ENCODE results near the gene LYSMD1.

LYSMD1 gene

GRCh38 chr1:151156515-151156819, 9.2 kb downstream of the LYSMD1 start, which contains the start of gene TNFAIP8L2:
TNFAIP8L2 (plus strand) TSS chr1:151156649; CDS start chr1:151158698, 2,049 bp downstream.
- H3K27me3 ChIP-seq (replicated peaks; ENCODE audit: control insufficient read depth, insufficient read depth, low read length, poor library complexity, severe bottlenecking) = no peaks in the 10 kb centered on the region
- H3K4me1 ChIP-seq (ENCODE audit: control insufficient read depth, insufficient read depth, low read length, poor library complexity, severe bottlenecking) = peaks cover 15% of the 10 kb centered on the region
- no peaks in the 10 kb centered on the region for H3K9me3 ChIP-seq (ENCODE audit: control insufficient read depth, low read length)
- DNase-seq = peak; percentile 42 to 62 (median 55)
- H3K36me3 ChIP-seq (ENCODE audit: control insufficient read depth, insufficient read depth, low read length) = peaks cover 8% of the 10 kb centered on the region
- H3K27ac ChIP-seq (ENCODE audit: insufficient read depth, low read length, poor library complexity, severe bottlenecking) = peak within 1 kb of the TSS; percentile 64
- peak within 1 kb of the TSS; percentile 78 for H3K4me3 ChIP-seq (ENCODE audit: insufficient read depth, low read depth, low read length, poor library complexity, severe bottlenecking)

DNA sequence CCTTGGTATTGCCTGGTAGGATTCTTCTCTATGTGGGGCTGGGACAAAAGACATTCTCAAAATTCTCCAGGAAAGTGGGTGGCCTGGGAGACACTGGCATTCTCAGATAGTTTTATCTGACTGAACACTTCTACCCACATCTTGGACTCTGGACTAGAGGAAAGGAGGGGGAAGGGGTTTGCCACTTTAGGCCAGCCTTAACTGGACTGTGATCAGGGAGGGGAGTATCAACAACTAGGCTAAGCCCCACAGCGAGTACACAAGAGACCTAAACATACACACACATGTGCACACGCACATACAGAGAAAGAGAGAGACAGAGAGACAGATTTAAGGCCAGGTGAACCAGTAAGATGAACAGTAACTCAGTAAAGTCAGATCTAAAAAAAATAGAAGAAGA, 18.0 kb downstream of the LYSMD1 start:
- Histone ChIP-seq H3K4me1 (ENCODE audit: control insufficient read depth, insufficient read depth, low read length, poor library complexity, severe bottlenecking) (peaks cover 12% of the 10 kb centered on the region), H3K36me3 (ENCODE audit: control insufficient read depth, insufficient read depth, low read length) (no peaks in the 10 kb centered on the region), H3K27ac (ENCODE audit: insufficient read depth, low read length, poor library complexity, severe bottlenecking) (no peak overlapping the region), H3K4me3 (ENCODE audit: insufficient read depth, low read depth, low read length, poor library complexity, severe bottlenecking) (no peak overlapping the region), H3K27me3 (replicated peaks; ENCODE audit: control insufficient read depth, insufficient read depth, low read length, poor library complexity, severe bottlenecking) (no peaks in the 10 kb centered on the region), H3K9me3 (ENCODE audit: control insufficient read depth, low read length) (no peaks in the 10 kb centered on the region)
- DNase-seq = no peak

DNA sequence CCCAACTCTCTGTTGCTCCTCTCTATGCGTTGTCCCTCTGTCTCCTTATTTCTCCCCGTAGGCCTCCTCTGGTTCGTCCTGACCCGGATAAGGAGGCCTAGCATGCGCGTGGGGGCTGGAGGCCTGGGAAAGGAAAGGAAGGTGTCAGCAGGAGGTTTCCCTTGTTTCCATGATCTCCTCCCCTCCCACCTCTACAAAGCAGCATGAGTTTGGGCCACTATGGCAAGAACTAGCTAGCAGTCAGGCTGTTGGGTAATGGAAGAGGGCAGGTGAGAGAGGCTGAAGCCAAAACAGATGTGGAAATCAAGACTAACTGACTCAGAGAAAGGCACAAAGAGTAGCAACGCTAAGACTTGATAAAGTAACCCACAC, 18.6 kb downstream of the LYSMD1 start:
- Histone ChIP-seq H3K4me1 (ENCODE audit: control insufficient read depth, insufficient read depth, low read length, poor library complexity, severe bottlenecking) (peaks cover 12% of the 10 kb centered on the region), H3K9me3 (ENCODE audit: control insufficient read depth, low read length) (no peaks in the 10 kb centered on the region), H3K4me3 (ENCODE audit: insufficient read depth, low read depth, low read length, poor library complexity, severe bottlenecking) (peak overlapping the region; percentile 83), H3K36me3 (ENCODE audit: control insufficient read depth, insufficient read depth, low read length) (no peaks in the 10 kb centered on the region), H3K27ac (ENCODE audit: insufficient read depth, low read length, poor library complexity, severe bottlenecking) (peak overlapping the region; percentile 44), H3K27me3 (replicated peaks; ENCODE audit: control insufficient read depth, insufficient read depth, low read length, poor library complexity, severe bottlenecking) (no peaks in the 10 kb centered on the region)
- no peak for DNase-seq

GRCh38 chr1:151146412-151147131, 19.1 kb downstream of the LYSMD1 start, which contains the start of gene SEMA6C:
SEMA6C (minus strand) TSS chr1:151146631; CDS start chr1:151142621, 4,010 bp downstream.
- no peaks in the 10 kb centered on the region for H3K36me3 ChIP-seq (ENCODE audit: control insufficient read depth, insufficient read depth, low read length)
- peaks cover 12% of the 10 kb centered on the region for H3K4me1 ChIP-seq (ENCODE audit: control insufficient read depth, insufficient read depth, low read length, poor library complexity, severe bottlenecking)
- no peaks in the 10 kb centered on the region for H3K27me3 ChIP-seq (replicated peaks; ENCODE audit: control insufficient read depth, insufficient read depth, low read length, poor library complexity, severe bottlenecking)
- DNase-seq = peak; percentile 75 to 81 (median 80)
- H3K4me3 ChIP-seq (ENCODE audit: insufficient read depth, low read depth, low read length, poor library complexity, severe bottlenecking) = peak within 1 kb of the TSS; percentile 83
- peak within 1 kb of the TSS; percentile 44 for H3K27ac ChIP-seq (ENCODE audit: insufficient read depth, low read length, poor library complexity, severe bottlenecking)
- no peaks in the 10 kb centered on the region for H3K9me3 ChIP-seq (ENCODE audit: control insufficient read depth, low read length)

DNA sequence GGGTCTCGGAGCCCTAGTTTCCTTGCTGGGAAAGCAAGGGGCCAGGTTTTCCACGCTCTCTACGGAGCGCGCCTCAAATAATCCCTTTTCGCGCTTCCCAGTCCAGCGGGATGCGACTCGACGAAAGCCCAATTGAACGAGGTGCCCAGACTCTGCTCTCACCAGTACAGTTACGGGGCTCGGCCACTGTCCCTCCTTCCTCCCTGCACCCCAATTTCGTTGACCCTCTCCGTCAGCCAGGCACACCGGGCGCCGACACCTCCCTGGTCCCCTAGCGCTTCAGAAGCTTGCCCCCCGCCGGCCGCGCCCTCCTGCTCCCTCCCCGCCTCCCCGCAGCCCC, 19.7 kb downstream of the LYSMD1 start:
- no peaks in the 10 kb centered on the region for H3K36me3 ChIP-seq (ENCODE audit: control insufficient read depth, insufficient read depth, low read length)
- H3K27me3 ChIP-seq (replicated peaks; ENCODE audit: control insufficient read depth, insufficient read depth, low read length, poor library complexity, severe bottlenecking) = no peaks in the 10 kb centered on the region
- DNase-seq = no peak
- peak overlapping the region; percentile 44 for H3K27ac ChIP-seq (ENCODE audit: insufficient read depth, low read length, poor library complexity, severe bottlenecking)
- H3K9me3 ChIP-seq (ENCODE audit: control insufficient read depth, low read length) = no peaks in the 10 kb centered on the region
- peak overlapping the region; percentile 83 for H3K4me3 ChIP-seq (ENCODE audit: insufficient read depth, low read depth, low read length, poor library complexity, severe bottlenecking)
- peaks cover 12% of the 10 kb centered on the region for H3K4me1 ChIP-seq (ENCODE audit: control insufficient read depth, insufficient read depth, low read length, poor library complexity, severe bottlenecking)

DNA sequence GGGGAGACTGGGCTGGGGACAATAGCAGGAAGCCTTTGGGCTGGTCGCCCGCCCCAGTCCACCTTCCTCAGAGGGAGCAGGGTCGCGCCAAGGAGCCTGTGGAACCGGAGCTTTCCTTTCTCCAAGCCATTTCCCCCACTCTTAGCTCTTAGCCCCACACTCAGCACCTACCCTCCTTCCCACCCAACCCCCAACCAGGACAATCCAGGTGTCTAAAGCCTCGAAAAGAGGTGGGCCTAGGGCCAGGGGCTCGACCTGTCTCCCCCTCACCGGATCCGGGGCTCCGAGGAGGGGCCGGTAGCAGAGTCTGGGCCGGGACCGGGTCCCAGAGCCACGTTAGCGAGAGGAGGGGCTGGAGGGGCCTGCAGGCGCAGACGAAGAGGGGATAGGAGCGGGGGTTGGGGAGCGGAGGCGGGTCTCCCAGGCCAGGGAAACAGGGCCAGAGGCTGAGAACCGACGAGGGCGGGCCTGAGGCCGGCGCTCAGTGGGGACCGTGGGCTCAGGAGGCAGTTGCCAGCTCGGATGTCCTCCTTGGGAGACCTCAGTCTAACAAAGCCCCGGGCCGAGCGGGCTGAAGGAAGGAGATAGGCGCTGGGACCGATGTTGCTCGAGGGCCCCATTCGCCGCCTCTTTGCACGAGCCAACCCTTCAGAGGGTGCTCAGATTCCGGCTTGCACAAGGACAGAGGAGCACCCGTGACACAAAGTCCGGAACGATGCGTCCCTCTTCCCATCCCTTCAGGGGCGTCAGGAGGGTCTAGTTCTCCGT, 20.2 kb downstream of the LYSMD1 start:
- no peak for DNase-seq
- Histone ChIP-seq H3K27ac (ENCODE audit: insufficient read depth, low read length, poor library complexity, severe bottlenecking) (no peak overlapping the region), H3K4me3 (ENCODE audit: insufficient read depth, low read depth, low read length, poor library complexity, severe bottlenecking) (peak overlapping the region; percentile 83), H3K4me1 (ENCODE audit: control insufficient read depth, insufficient read depth, low read length, poor library complexity, severe bottlenecking) (peaks cover 12% of the 10 kb centered on the region), H3K27me3 (replicated peaks; ENCODE audit: control insufficient read depth, insufficient read depth, low read length, poor library complexity, severe bottlenecking) (no peaks in the 10 kb centered on the region), H3K36me3 (ENCODE audit: control insufficient read depth, insufficient read depth, low read length) (no peaks in the 10 kb centered on the region), H3K9me3 (ENCODE audit: control insufficient read depth, low read length) (no peaks in the 10 kb centered on the region)

- H3K4me1 ChIP-seq (ENCODE audit: control insufficient read depth, insufficient read depth, low read length, poor library complexity, severe bottlenecking) = peaks cover 12% of the 10 kb centered on the region
- no peaks in the 10 kb centered on the region for H3K36me3 ChIP-seq (ENCODE audit: control insufficient read depth, insufficient read depth, low read length)
- H3K9me3 ChIP-seq (ENCODE audit: control insufficient read depth, low read length) = no peaks in the 10 kb centered on the region
- no peaks in the 10 kb centered on the region for H3K27me3 ChIP-seq (replicated peaks; ENCODE audit: control insufficient read depth, insufficient read depth, low read length, poor library complexity, severe bottlenecking)
- H3K27ac ChIP-seq (ENCODE audit: insufficient read depth, low read length, poor library complexity, severe bottlenecking) = no peak overlapping the region
- no peak for DNase-seq
- no peak overlapping the region for H3K4me3 ChIP-seq (ENCODE audit: insufficient read depth, low read depth, low read length, poor library complexity, severe bottlenecking)
Observed at GRCh38 chr1:151144474-151145303, 21.0 kb downstream of the LYSMD1 start.

DNA sequence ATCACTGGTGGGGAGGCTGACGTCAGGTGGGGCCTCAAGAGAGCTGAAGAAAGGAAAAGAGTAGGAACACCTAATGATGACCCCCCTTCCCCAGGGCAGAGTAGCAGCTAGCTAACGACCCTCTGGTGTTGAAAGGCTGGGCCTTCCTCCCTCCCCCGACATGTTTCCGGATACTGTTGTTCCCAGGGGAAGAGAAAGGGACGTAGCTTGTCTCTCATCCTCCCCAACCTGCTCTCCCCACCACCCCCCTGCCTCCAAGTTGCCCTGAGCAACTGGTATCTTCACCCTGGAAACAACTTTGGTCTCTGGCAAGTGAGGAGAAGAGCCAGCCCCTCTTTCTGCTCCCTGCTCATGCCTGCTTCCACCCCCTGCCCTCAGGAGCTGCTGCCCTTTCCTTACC, 21.7 kb downstream of the LYSMD1 start:
- Histone ChIP-seq H3K27me3 (replicated peaks; ENCODE audit: control insufficient read depth, insufficient read depth, low read length, poor library complexity, severe bottlenecking) (no peaks in the 10 kb centered on the region), H3K27ac (ENCODE audit: insufficient read depth, low read length, poor library complexity, severe bottlenecking) (no peak overlapping the region), H3K9me3 (ENCODE audit: control insufficient read depth, low read length) (no peaks in the 10 kb centered on the region), H3K4me1 (ENCODE audit: control insufficient read depth, insufficient read depth, low read length, poor library complexity, severe bottlenecking) (peaks cover 12% of the 10 kb centered on the region), H3K36me3 (ENCODE audit: control insufficient read depth, insufficient read depth, low read length) (no peaks in the 10 kb centered on the region), H3K4me3 (ENCODE audit: insufficient read depth, low read depth, low read length, poor library complexity, severe bottlenecking) (no peak overlapping the region)
- DNase-seq = no peak

- no peaks in the 10 kb centered on the region for H3K9me3 ChIP-seq (ENCODE audit: control insufficient read depth, low read length)
- H3K4me3 ChIP-seq (ENCODE audit: insufficient read depth, low read depth, low read length, poor library complexity, severe bottlenecking) = no peak overlapping the region
- no peak overlapping the region for H3K27ac ChIP-seq (ENCODE audit: insufficient read depth, low read length, poor library complexity, severe bottlenecking)
- no peak for DNase-seq
- H3K4me1 ChIP-seq (ENCODE audit: control insufficient read depth, insufficient read depth, low read length, poor library complexity, severe bottlenecking) = peaks cover 12% of the 10 kb centered on the region
- H3K27me3 ChIP-seq (replicated peaks; ENCODE audit: control insufficient read depth, insufficient read depth, low read length, poor library complexity, severe bottlenecking) = no peaks in the 10 kb centered on the region
- H3K36me3 ChIP-seq (ENCODE audit: control insufficient read depth, insufficient read depth, low read length) = no peaks in the 10 kb centered on the region
Observed at GRCh38 chr1:151143057-151143435, 22.7 kb downstream of the LYSMD1 start.
